Endothelial cell (in vitro differentiated cells): ENCODE data around the gene MYH7B. TPM values are rescaled to one million over a fixed set of nuclear protein-coding genes. Genes with fewer than 3 reads are reported as not detected.

ENCODE experiments used
- DNase-seq: peaks from one replicate; pipeline ENCODE4 v3.0.0; 2021; ENCODE audit warnings: low spot score
- H3K27ac Mint-ChIP-seq: one replicate; pipeline ENCODE4 v1.8.0; 2021; ENCODE audit warnings: mixed read lengths, inconsistent platforms; ENCODE audit not compliant: unreplicated experiment
- H3K27me3 Mint-ChIP-seq: one replicate; pipeline ENCODE4 v1.8.0; 2021; ENCODE audit warnings: mild to moderate bottlenecking, moderate library complexity, mixed read lengths, inconsistent platforms; ENCODE audit not compliant: unreplicated experiment
- H3K36me3 Mint-ChIP-seq: one replicate; pipeline ENCODE4 v1.8.0; 2021; ENCODE audit warnings: mild to moderate bottlenecking, low read depth, mixed read lengths, inconsistent platforms; ENCODE audit not compliant: unreplicated experiment
- H3K4me1 Mint-ChIP-seq: one replicate; pipeline ENCODE4 v1.8.0; 2021; ENCODE audit warnings: mild to moderate bottlenecking, mixed read lengths, inconsistent platforms; ENCODE audit not compliant: unreplicated experiment
- H3K4me3 Mint-ChIP-seq: one replicate; pipeline ENCODE4 v1.8.0; 2021; ENCODE audit warnings: mild to moderate bottlenecking, mixed read lengths, inconsistent platforms; ENCODE audit not compliant: unreplicated experiment
- H3K9me3 Mint-ChIP-seq: one replicate; pipeline ENCODE4 v1.8.0; 2021; ENCODE audit warnings: mixed read lengths, inconsistent platforms; ENCODE audit not compliant: unreplicated experiment
- total RNA-seq: library from RNA; stranded (reverse); fragmentation: NEBNext Ultra II Directional; extraction: Animal tissue kit (Norgen Biotek cat#: 25700); gene quantifications from one replicate; pipeline ENCODE4 v1.2.1, GENCODE V29; 2021; ENCODE audit not compliant: unreplicated experiment
- TF ChIP-seq, protein P1 (sequence below): fragments of 200-600 bp; sonication (generic); IDR thresholded peaks from one replicate; pipeline ENCODE4 v1.5.0; 2021; ENCODE audit warnings: antibody characterized with exemption; ENCODE audit not compliant: unreplicated experiment

MYH7B gene
- total RNA-seq, 1 donor from 2014 or later: 0.51 TPM

GRCh38 chr20:34997774-34998173 lies 42.1 kb downstream of the MYH7B start:
- H3K9me3 Mint-ChIP-seq: no peaks in the 10 kb centered on the region
- peaks cover 16% of the 10 kb centered on the region for H3K27me3 Mint-ChIP-seq
- H3K4me1 Mint-ChIP-seq: peaks cover 5% of the 10 kb centered on the region
- DNase-seq: no peak
- peak overlapping the region; percentile 20 for H3K27ac Mint-ChIP-seq
- TF ChIP-seq, protein P1, sequence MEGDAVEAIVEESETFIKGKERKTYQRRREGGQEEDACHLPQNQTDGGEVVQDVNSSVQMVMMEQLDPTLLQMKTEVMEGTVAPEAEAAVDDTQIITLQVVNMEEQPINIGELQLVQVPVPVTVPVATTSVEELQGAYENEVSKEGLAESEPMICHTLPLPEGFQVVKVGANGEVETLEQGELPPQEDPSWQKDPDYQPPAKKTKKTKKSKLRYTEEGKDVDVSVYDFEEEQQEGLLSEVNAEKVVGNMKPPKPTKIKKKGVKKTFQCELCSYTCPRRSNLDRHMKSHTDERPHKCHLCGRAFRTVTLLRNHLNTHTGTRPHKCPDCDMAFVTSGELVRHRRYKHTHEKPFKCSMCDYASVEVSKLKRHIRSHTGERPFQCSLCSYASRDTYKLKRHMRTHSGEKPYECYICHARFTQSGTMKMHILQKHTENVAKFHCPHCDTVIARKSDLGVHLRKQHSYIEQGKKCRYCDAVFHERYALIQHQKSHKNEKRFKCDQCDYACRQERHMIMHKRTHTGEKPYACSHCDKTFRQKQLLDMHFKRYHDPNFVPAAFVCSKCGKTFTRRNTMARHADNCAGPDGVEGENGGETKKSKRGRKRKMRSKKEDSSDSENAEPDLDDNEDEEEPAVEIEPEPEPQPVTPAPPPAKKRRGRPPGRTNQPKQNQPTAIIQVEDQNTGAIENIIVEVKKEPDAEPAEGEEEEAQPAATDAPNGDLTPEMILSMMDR: no peak
- H3K36me3 Mint-ChIP-seq: peaks cover 33% of the 10 kb centered on the region
- peak overlapping the region; percentile 38 for H3K4me3 Mint-ChIP-seq

GRCh38 chr20:34998331-34998950 lies 42.8 kb downstream of the MYH7B start:
- Mint-ChIP-seq H3K27ac (peak overlapping the region; percentile 20), H3K27me3 (peaks cover 18% of the 10 kb centered on the region), H3K4me1 (peaks cover 5% of the 10 kb centered on the region), H3K36me3 (peaks cover 33% of the 10 kb centered on the region), H3K4me3 (no peak overlapping the region), H3K9me3 (no peaks in the 10 kb centered on the region)
- no peak for DNase-seq
- TF ChIP-seq, protein P1: no peak

DNA sequence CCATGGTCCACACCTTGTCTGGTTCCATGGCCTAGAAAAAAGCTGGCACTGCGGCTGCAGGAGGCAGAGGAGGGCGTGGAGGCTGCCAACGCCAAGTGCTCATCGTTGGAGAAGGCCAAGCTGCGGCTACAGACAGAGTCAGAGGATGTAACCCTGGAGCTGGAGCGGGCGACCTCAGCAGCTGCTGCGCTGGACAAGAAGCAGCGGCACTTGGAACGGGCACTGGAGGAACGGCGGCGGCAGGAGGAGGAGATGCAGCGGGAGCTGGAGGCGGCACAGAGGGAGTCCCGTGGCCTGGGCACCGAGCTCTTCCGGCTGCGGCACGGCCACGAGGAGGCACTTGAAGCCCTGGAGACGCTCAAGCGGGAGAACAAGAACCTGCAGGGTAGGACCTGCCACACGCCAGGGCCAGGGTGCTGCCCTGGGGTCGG lies 43.4 kb downstream of the MYH7B start:
- H3K4me1 Mint-ChIP-seq: peaks cover 5% of the 10 kb centered on the region
- H3K36me3 Mint-ChIP-seq: peaks cover 34% of the 10 kb centered on the region
- peaks cover 18% of the 10 kb centered on the region for H3K27me3 Mint-ChIP-seq
- no peak overlapping the region for H3K4me3 Mint-ChIP-seq
- no peaks in the 10 kb centered on the region for H3K9me3 Mint-ChIP-seq
- peak overlapping the region; percentile 81 for H3K27ac Mint-ChIP-seq
- TF ChIP-seq, protein P1: no peak
- DNase-seq: no peak

DNA sequence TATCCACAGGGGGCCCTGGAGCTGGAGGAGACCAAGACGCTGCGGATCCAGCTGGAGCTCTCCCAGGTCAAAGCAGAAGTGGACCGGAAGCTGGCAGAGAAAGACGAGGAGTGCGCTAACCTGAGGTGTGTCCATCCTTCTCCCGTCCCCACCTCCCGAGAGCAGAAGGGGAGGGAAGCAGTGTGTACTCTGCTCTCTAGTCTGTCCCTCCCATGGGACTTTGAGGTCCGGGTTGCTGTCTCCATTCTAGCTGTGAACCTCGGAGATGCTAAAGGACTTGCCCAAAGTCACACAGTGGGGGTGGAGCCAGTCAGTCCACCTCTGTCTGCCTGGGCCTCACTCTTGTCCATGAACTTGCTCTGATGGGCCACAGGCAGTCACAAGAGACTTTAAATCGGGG lies 44.1 kb downstream of the MYH7B start:
- Mint-ChIP-seq H3K4me3 (peak overlapping the region; percentile 56), H3K27ac (no peak overlapping the region), H3K9me3 (no peaks in the 10 kb centered on the region), H3K4me1 (peaks cover 5% of the 10 kb centered on the region), H3K36me3 (peaks cover 41% of the 10 kb centered on the region), H3K27me3 (peaks cover 18% of the 10 kb centered on the region)
- TF ChIP-seq, protein P1: no peak
- no peak for DNase-seq

GRCh38 chr20:35000311-35000921 lies 44.7 kb downstream of the MYH7B start:
- Mint-ChIP-seq H3K27ac (no peak overlapping the region), H3K4me1 (peaks cover 5% of the 10 kb centered on the region), H3K9me3 (no peaks in the 10 kb centered on the region), H3K36me3 (peaks cover 46% of the 10 kb centered on the region), H3K27me3 (peaks cover 18% of the 10 kb centered on the region), H3K4me3 (peak overlapping the region; percentile 56)
- TF ChIP-seq, protein P1: no peak
- no peak for DNase-seq
